Measurements from ENCODE around the gene ACTMAP. TPM values are rescaled to one million over a fixed set of nuclear protein-coding genes. Genes with fewer than 3 reads are reported as not detected.

Gene ACTMAP
- total RNA-seq, 2 donors from 2014 or later: 3.0 to 4.2 TPM

DNA sequence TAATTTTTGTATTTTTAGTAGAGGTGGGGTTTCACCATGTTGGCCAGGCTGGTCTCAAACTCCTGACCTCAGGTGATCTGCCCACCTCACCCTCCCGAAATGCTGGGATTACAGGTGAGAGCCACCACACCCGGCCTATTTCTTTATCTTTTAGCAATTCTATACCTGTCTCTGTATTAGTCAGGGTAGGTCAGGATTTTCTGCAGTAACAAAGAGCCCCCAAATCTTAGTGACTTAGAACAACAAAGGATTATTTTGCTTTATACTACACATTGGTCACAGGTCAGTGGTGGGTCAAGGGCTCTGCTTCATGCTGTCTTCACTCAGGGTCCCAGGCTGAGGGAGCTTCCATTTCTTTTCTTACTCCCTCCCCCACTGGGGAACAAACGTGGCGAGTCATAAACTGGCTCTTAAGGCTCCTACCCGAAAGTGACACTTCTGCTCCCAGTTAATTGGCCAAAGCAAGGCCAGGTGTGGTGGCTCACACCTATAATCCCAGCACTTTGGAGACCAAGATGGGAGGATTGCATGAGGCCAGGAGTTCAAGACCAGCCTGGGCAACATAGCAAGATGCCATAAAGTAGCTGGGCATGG lies 26.5 kb downstream of the ACTMAP start:
- TF ChIP-seq POLR2A (IDR thresholded peaks at IDR 0.05): no peak
- TF ChIP-seq, protein P1, sequence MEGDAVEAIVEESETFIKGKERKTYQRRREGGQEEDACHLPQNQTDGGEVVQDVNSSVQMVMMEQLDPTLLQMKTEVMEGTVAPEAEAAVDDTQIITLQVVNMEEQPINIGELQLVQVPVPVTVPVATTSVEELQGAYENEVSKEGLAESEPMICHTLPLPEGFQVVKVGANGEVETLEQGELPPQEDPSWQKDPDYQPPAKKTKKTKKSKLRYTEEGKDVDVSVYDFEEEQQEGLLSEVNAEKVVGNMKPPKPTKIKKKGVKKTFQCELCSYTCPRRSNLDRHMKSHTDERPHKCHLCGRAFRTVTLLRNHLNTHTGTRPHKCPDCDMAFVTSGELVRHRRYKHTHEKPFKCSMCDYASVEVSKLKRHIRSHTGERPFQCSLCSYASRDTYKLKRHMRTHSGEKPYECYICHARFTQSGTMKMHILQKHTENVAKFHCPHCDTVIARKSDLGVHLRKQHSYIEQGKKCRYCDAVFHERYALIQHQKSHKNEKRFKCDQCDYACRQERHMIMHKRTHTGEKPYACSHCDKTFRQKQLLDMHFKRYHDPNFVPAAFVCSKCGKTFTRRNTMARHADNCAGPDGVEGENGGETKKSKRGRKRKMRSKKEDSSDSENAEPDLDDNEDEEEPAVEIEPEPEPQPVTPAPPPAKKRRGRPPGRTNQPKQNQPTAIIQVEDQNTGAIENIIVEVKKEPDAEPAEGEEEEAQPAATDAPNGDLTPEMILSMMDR (IDR thresholded peaks at IDR 0.05): no peak
- H3K4me1 ChIP-seq: peaks cover 34% of the 10 kb centered on the region
- H3K27ac ChIP-seq: no peak overlapping the region
- H3K4me3 ChIP-seq: no peak overlapping the region
- intact Hi-C loops (cut with DNase I): no loop called here
- peaks cover 0 to 14% of the 10 kb centered on the region in 2 donors for H3K36me3 ChIP-seq (replicated peaks in 1 of 2; ENCODE audit: insufficient read depth in 1 of 2, low read depth in 2 of 2)
- 92 to 95% methylated on average over 5 of the region's 5 CpGs for WGBS, 2 donors
- H3K27me3 ChIP-seq: no peaks in the 10 kb centered on the region
- no peaks in the 10 kb centered on the region for H3K9me3 ChIP-seq
- ATAC-seq (no peak), DNase-seq (no peak)

DNA sequence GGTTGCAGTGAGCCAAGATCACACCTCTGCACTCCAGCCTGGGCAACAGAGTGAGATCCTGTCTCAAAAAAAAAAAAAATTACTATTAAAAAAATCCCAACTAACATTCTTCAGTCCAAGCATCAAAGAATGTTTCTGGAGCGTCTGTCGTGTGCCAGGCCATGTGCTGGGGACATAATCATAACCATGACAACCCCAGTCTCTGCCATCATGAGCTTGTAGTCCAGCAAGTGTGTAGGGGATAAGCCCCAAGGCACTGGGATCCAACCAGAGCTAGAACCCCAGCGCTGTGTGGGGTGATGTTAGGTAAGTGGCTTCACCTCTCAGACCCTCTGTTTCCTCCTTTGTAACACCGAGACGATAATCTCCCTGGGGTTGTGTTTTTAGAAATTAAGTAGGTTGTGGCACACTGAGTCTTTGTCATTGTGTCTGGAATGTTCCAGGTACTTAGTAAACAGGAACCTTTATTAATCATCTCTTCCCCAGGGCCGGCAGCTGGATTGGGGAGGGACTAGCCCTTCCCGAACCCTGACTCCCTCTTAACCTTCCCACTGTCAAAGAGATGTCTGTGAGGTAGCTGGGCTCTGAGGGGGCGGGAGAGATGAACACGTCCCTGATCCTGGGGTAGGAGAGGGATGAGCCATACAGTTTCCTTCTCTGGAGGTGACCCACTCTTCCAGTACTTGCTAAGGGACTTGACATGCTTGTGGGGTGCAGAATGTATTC lies 28.2 kb downstream of the ACTMAP start:
- WGBS, 2 donors: 49 to 69% methylated on average over 9 of the region's 9 CpGs
- H3K4me1 ChIP-seq: peaks cover 34% of the 10 kb centered on the region
- no peak for ATAC-seq
- H3K36me3 ChIP-seq (replicated peaks in 1 of 2; ENCODE audit: insufficient read depth in 1 of 2, low read depth in 2 of 2): peaks cover 0 to 11% of the 10 kb centered on the region in 2 donors
- peak in 1 of 4 donors; percentile 29 for DNase-seq
- intact Hi-C loops (cut with DNase I): no loop called here
- TF ChIP-seq, protein P1 (IDR thresholded peaks at IDR 0.05): no peak
- TF ChIP-seq POLR2A (IDR thresholded peaks at IDR 0.05): no peak
- H3K9me3 ChIP-seq: no peaks in the 10 kb centered on the region
- no peak overlapping the region for H3K4me3 ChIP-seq
- H3K27ac ChIP-seq: peak overlapping the region in 3 of 4 donors; percentile 24 to 99 (median 98)
- no peaks in the 10 kb centered on the region for H3K27me3 ChIP-seq

DNA sequence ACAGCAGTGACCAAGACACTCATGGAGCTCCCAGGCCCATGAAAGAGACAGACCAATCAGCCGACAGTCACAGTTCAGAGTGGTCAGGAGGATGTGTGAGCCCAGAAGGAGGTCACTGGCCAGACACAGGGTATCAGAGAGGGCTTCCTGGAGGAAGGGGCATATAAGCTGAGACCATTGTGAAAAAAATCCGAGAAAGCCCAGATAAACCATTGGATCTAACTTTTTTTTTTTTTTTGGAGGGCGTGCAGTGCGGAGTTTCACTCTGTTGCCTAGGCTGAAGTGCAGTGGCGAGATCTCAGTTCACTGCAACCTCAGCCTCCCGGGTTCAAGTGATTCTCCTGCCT lies 29.2 kb downstream of the ACTMAP start:
- WGBS, 2 donors: 83 to 95% methylated on average over 6 of the region's 6 CpGs
- peaks cover 38% of the 10 kb centered on the region for H3K4me1 ChIP-seq
- no peaks in the 10 kb centered on the region for H3K27me3 ChIP-seq
- H3K36me3 ChIP-seq (replicated peaks in 1 of 2; ENCODE audit: insufficient read depth in 1 of 2, low read depth in 2 of 2): peaks cover 0 to 5% of the 10 kb centered on the region in 2 donors
- no peaks in the 10 kb centered on the region for H3K9me3 ChIP-seq
- TF ChIP-seq, protein P1 (IDR thresholded peaks at IDR 0.05): no peak
- no peak for TF ChIP-seq POLR2A (IDR thresholded peaks at IDR 0.05)
- intact Hi-C loops (cut with DNase I): no loop called here
- ATAC-seq (no peak), DNase-seq (no peak)
- H3K27ac ChIP-seq: peak overlapping the region in 3 of 4 donors; percentile 98 to 99 (median 99)
- H3K4me3 ChIP-seq: no peak overlapping the region

DNA sequence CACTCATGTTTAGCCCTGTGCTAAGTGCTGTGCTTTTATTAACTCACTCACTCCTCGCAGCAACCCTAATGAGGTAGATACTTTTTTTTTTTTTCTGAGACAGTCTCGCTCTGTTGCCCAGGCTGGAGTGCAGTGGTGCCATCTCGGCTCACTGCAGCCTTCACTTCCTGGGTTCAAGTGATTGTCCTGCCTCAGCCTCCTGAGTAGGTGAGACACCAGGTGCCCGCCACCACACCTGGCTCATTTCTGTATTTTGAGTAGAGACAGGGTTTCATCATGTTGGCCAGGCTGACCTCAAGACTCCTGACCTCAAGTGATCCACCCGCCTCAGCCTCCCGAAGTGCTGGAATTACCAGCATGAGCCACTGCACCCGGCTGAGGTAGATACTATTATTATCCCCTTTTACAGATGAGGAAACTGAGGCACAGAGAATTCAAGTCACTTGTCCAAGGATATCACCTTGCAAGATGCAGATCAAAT lies 30.8 kb downstream of the ACTMAP start:
- Histone ChIP-seq H3K4me1 (peaks cover 52% of the 10 kb centered on the region), H3K27me3 (no peaks in the 10 kb centered on the region), H3K36me3 (replicated peaks in 1 of 2; ENCODE audit: insufficient read depth in 1 of 2, low read depth in 2 of 2) (peaks cover 0 to 3% of the 10 kb centered on the region in 2 donors), H3K27ac (peak overlapping the region; percentile 52 to 99 (median 98)), H3K9me3 (no peaks in the 10 kb centered on the region), H3K4me3 (peak overlapping the region; percentile 36 to 83)
- ATAC-seq: no peak
- WGBS, 2 donors: 27 to 31% methylated on average over 7 of the region's 7 CpGs
- intact Hi-C loops (cut with DNase I): no loop called here
- no peak for TF ChIP-seq POLR2A (IDR thresholded peaks at IDR 0.05)
- TF ChIP-seq, protein P1 (IDR thresholded peaks at IDR 0.05): no peak
- no peak for DNase-seq

Data from body of pancreas (tissue), 4 donors.